A549 (cell line): Measurements from ENCODE around the gene EHD2. TPM values are rescaled to one million over a fixed set of nuclear protein-coding genes. Genes with fewer than 3 reads are reported as not detected.

Experiments
- ATAC-seq, 2 experiments: fragments of 200-7000 bp in 1 of 2; fragments of >200 bp in 1 of 2; cut with Nextera tagmentation in 1 of 2; cut with Tn5 transposase in 1 of 2; 3 replicates each; pipeline versions ENCODE4 v1.8.0 to v1.9.1; 2018 to 2020; ENCODE audit warnings: mild to moderate bottlenecking in 1 of 2, moderate library complexity in 1 of 2
- CTCF ChIA-PET: fragments of 300-600 bp; sonication (Branson Sonifier 250); formaldehyde crosslinking; extraction: SDS; loops from one replicate; lab custom pipeline; 2021; ENCODE audit warnings: antibody characterized with exemption, inconsistent platforms; lab: Yijun Ruan, JAX
- POLR2A ChIA-PET: fragments of 350-600 bp; formaldehyde crosslinking; extraction: SDS; loops from one replicate; lab custom pipeline; 2021; ENCODE audit warnings: antibody characterized with exemption, inconsistent platforms; lab: Yijun Ruan, JAX
- DNase-seq, 2 experiments: peaks; one replicate each; pipeline versions ENCODE4 v3.0.0 to v3.0.0-alpha.2; 2011 to 2016; ENCODE audit warnings: low read depth in 1 of 2, low spot score in 1 of 2
- FAIRE-seq: peaks from 2 replicates; lab custom pipeline; 2011; peaks lifted over from hg19 to GRCh38; lab: Jason Lieb, UNC
- H3K27ac ChIP-seq, 2 experiments: fragments of >200 bp; sonication (Bioruptor Twin); formaldehyde crosslinking; 3 replicates each; pipeline ENCODE4 v1.5.1; 2016 to 2017
- H3K4me1 ChIP-seq: fragments of >200 bp; sonication (Bioruptor Twin); formaldehyde crosslinking; 3 replicates; pipeline ENCODE4 v1.6.1; 2016
- H3K4me2 ChIP-seq: fragments of >200 bp; sonication (Bioruptor Twin); formaldehyde crosslinking; 3 replicates; pipeline ENCODE4 v1.6.1; 2016
- H3K4me3 ChIP-seq: fragments of >200 bp; sonication (Bioruptor Twin); formaldehyde crosslinking; 3 replicates; pipeline ENCODE4 v1.5.1; 2016
- H3K9me3 ChIP-seq: fragments of >200 bp; sonication (Bioruptor Twin); formaldehyde crosslinking; 3 replicates; pipeline ENCODE4 v1.6.1; 2016
- ATOH8 ChIP-seq: fragments of 250-450 bp; sonication (Bioruptor Pico); IDR thresholded peaks from 2 replicates; pipeline ENCODE4 v1.5.0; 2020; ENCODE audit warnings: low read depth, mild to moderate bottlenecking, moderate library complexity
- BHLHE40 ChIP-seq: IDR thresholded peaks from 2 replicates; pipeline ENCODE4 v1.6.1; 2012; ENCODE audit warnings: low read depth, low read length, inconsistent platforms
- CBX8 ChIP-seq: fragments of 200-600 bp; sonication (generic); IDR thresholded peaks from 2 replicates; pipeline ENCODE4 v1.6.1; 2016
- CHD2 ChIP-seq: fragments of 150-350 bp; IDR thresholded peaks from 2 replicates; pipeline ENCODE4 v1.6.1; 2014; ENCODE audit warnings: low read length; ENCODE audit not compliant: partially characterized antibody
- CHD4 ChIP-seq: fragments of 200-600 bp; sonication (generic); IDR thresholded peaks from 2 replicates; pipeline ENCODE4 v1.6.1; 2016; ENCODE audit warnings: antibody characterized with exemption, mild to moderate bottlenecking, borderline replicate concordance
- EHF ChIP-seq: fragments of 250-450 bp; sonication (Bioruptor Pico); IDR thresholded peaks from 2 replicates; pipeline ENCODE4 v1.5.0; 2020; ENCODE audit warnings: mild to moderate bottlenecking
- ESRRA ChIP-seq: fragments of 150-350 bp; IDR thresholded peaks from 2 replicates; pipeline ENCODE4 v1.6.1; 2014; ENCODE audit warnings: mild to moderate bottlenecking, low read length, borderline replicate concordance
- FOSB ChIP-seq: fragments of 250-450 bp; sonication (Bioruptor Pico); IDR thresholded peaks from 2 replicates; pipeline ENCODE4 v1.5.0; 2020; ENCODE audit warnings: mild to moderate bottlenecking, moderate library complexity
- FOSL2 ChIP-seq, 2 experiments: fragments of 450-650 bp in 1 of 2; fragments of >200 bp in 1 of 2; sonication (Bioruptor Twin) in 1 of 2; formaldehyde crosslinking; IDR thresholded peaks; 2 replicates each; pipeline versions ENCODE4 v1.5.0 to v1.6.1; 2016 to 2020; ENCODE audit warnings: mild to moderate bottlenecking in 1 of 2, moderate library complexity in 1 of 2
- FOXS1 ChIP-seq: fragments of 250-450 bp; sonication (Bioruptor Pico); IDR thresholded peaks from 2 replicates; pipeline ENCODE4 v1.5.0; 2020; ENCODE audit warnings: mild to moderate bottlenecking, moderate library complexity
- HDAC2 ChIP-seq: fragments of 200-600 bp; sonication (generic); IDR thresholded peaks from 2 replicates; pipeline ENCODE4 v1.6.1; 2016
- HES2 ChIP-seq: fragments of >200 bp; sonication (Bioruptor Twin); formaldehyde crosslinking; IDR thresholded peaks from 2 replicates; pipeline ENCODE4 v1.6.1; 2016
- HMGXB4 ChIP-seq: fragments of 250-450 bp; sonication (Bioruptor Pico); IDR thresholded peaks from 2 replicates; pipeline ENCODE4 v1.5.0; 2021; ENCODE audit warnings: mild to moderate bottlenecking, moderate library complexity, borderline replicate concordance
- HOXB13 ChIP-seq: fragments of 250-450 bp; sonication (Bioruptor Pico); IDR thresholded peaks from 2 replicates; pipeline ENCODE4 v1.5.0; 2020; ENCODE audit warnings: low read depth, mild to moderate bottlenecking, moderate library complexity
- JUN ChIP-seq, 2 experiments: fragments of >200 bp; sonication (Bioruptor Twin); formaldehyde crosslinking; IDR thresholded peaks; 2 replicates in 1 of 2; 3 replicates in 1 of 2; pipeline ENCODE4 v1.6.1; 2016 to 2017
- JUNB ChIP-seq: fragments of >200 bp; sonication (Bioruptor Twin); formaldehyde crosslinking; IDR thresholded peaks from 2 replicates; pipeline ENCODE4 v1.6.1; 2016
- KDM1A ChIP-seq: fragments of 200-600 bp; sonication (generic); IDR thresholded peaks from 2 replicates; pipeline ENCODE4 v1.6.1; 2016; ENCODE audit warnings: low read depth, mild to moderate bottlenecking
- KDM5A ChIP-seq: fragments of 200-600 bp; sonication (generic); IDR thresholded peaks from 2 replicates; pipeline ENCODE4 v1.6.1; 2016; ENCODE audit warnings: antibody characterized with exemption, mild to moderate bottlenecking
- MAFK ChIP-seq: fragments of 450-650 bp; IDR thresholded peaks from 2 replicates; pipeline ENCODE4 v1.6.1; 2014; ENCODE audit not compliant: partially characterized antibody
- MYC ChIP-seq: IDR thresholded peaks from 2 replicates; pipeline ENCODE4 v1.6.1; 2012; ENCODE audit warnings: mild to moderate bottlenecking, inconsistent platforms, low read length, improper control_type of control experiment, borderline replicate concordance
- NFE2L2 ChIP-seq: fragments of 150-350 bp; conservative IDR thresholded peaks from 2 replicates; pipeline ENCODE4 v1.6.1; 2014; ENCODE audit warnings: low read length
- NPAS2 ChIP-seq: fragments of 250-450 bp; sonication (Bioruptor Pico); IDR thresholded peaks from 2 replicates; pipeline ENCODE4 v1.8.0; 2022; ENCODE audit warnings: mild to moderate bottlenecking, moderate library complexity, borderline replicate concordance
- NR3C1 ChIP-seq: fragments of >200 bp; sonication (Bioruptor Twin); formaldehyde crosslinking; IDR thresholded peaks from 3 replicates; pipeline ENCODE4 v1.6.1; 2017
- POLR2A ChIP-seq: IDR thresholded peaks from 2 replicates; pipeline ENCODE4 v1.6.1; 2012; ENCODE audit warnings: mild to moderate bottlenecking, low read length
- RAD21 ChIP-seq, 2 experiments: fragments of >200 bp in 1 of 2; sonication (Bioruptor Twin) in 1 of 2; formaldehyde crosslinking in 1 of 2; IDR thresholded peaks in 1 of 2; conservative IDR thresholded peaks in 1 of 2; 2 replicates in 1 of 2; 3 replicates in 1 of 2; pipeline ENCODE4 v1.6.1; 2012 to 2018; ENCODE audit warnings: inconsistent platforms in 1 of 2
- RFX5 ChIP-seq: fragments of 450-650 bp; IDR thresholded peaks from 2 replicates; pipeline ENCODE4 v1.7.1; 2014; ENCODE audit warnings: antibody characterized with exemption, mild to moderate bottlenecking, moderate library complexity
- RNF2 ChIP-seq: fragments of 200-600 bp; sonication (generic); IDR thresholded peaks from 2 replicates; pipeline ENCODE4 v1.6.1; 2016; ENCODE audit warnings: low read depth, mild to moderate bottlenecking, antibody characterized with exemption, moderate library complexity, borderline replicate concordance
- SREBF2 ChIP-seq: fragments of 450-650 bp; IDR thresholded peaks from 2 replicates; pipeline ENCODE4 v1.6.1; 2014; ENCODE audit warnings: mild to moderate bottlenecking, moderate library complexity
- TFCP2L1 ChIP-seq: fragments of 250-450 bp; sonication (Bioruptor Pico); IDR thresholded peaks from 2 replicates; pipeline ENCODE4 v1.5.0; 2021; ENCODE audit warnings: mild to moderate bottlenecking
- ZNF302 ChIP-seq: fragments of 250-450 bp; sonication (Bioruptor Pico); IDR thresholded peaks from 2 replicates; pipeline ENCODE4 v1.9.0; 2021; ENCODE audit warnings: inconsistent platforms, mild to moderate bottlenecking, moderate library complexity
- WGBS: methylation state at CpG from one replicate; pipeline ENCODE4 v1.1.6; 2017; ENCODE audit errors: missing lambda C conversion rate; 5-methylcytosine and 5-hydroxymethylcytosine counted together
- polyA plus RNA-seq, 4 experiments: library from polyadenylated mRNA; depleted of rRNA in 3 of 4; stranded (reverse); fragments of >200 nt; fragmentation: RNase III in 1 of 4; extraction: RNeasy Plus Mini Kit Qiagen cat#74134 plus additional on column Dnase treatment in 1 of 4; gene quantifications; 2 replicates in 3 of 4; 3 replicates in 1 of 4; pipeline ENCODE4 v1.2.3, GENCODE V29; 2011 to 2017
- TF ChIP-seq, protein P1 (sequence below): fragments of 150-350 bp; IDR thresholded peaks from 2 replicates; pipeline ENCODE4 v1.6.1; 2014; ENCODE audit warnings: low read depth, mild to moderate bottlenecking, low read length
- TF ChIP-seq, protein P2 (sequence below): IDR thresholded peaks from 2 replicates; pipeline ENCODE4 v1.6.1; 2012; ENCODE audit warnings: low read depth, borderline replicate concordance

EHD2 gene
- polyA plus RNA-seq, 2 of the 4 experiments (the other 2 are of a cell fraction), result 32.3 to 105 TPM

DNA sequence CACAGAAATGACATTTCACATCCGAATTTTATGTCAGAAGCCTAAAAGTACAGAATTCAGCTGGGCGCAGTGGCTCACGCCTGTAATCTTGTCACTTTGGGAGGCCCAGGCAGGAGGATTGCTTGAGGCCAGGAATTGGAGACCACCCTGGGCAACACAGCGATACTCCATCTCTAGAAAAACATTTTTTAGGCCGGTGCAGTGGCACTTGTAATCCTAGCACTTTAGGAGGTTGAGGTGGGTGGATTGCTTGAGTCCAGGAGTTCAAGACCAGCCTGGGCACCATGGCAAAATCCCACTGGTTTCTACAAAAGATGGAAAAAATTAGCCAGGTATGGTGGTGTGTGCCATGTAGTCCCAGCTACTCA, 47.4 kb downstream of the EHD2 start:
- DNase-seq (no peak), ATAC-seq (no peak), FAIRE-seq (no peak)
- no peaks in the 10 kb centered on the region for H3K9me3 ChIP-seq
- ChIA-PET POLR2A (no interaction called here), CTCF (interaction anchor here (0.7 to 42.0 kb wide), 4 partner anchors 15 to 324 kb away, joined by 3 to 1389 read pairs (median 3); partner anchors contain the start of genes EHD2 and NOP53)
- H3K27ac ChIP-seq, result no peak overlapping the region
- 87% methylated on average over 5 of the region's 5 CpGs for WGBS
- H3K4me1 ChIP-seq, result no peaks in the 10 kb centered on the region; the same call in 2 of the 3 replicates
- H3K4me2 ChIP-seq, result no peak overlapping the region
- TF ChIP-seq HES2, result no peak
- TF ChIP-seq FOSB (CRISPR knock-in tag), result peak; percentile 80; the same call in 1 of the 2 replicates
- no peak overlapping the region for H3K4me3 ChIP-seq

- Histone ChIP-seq H3K9me3 (no peaks in the 10 kb centered on the region), H3K4me2 (no peak overlapping the region), H3K4me1 (no peaks in the 10 kb centered on the region; the same call in 2 of the 3 replicates), H3K27ac (no peak overlapping the region), H3K4me3 (no peak overlapping the region)
- TF ChIP-seq POLR2A, result no peak
- no peak for TF ChIP-seq NPAS2 (CRISPR knock-in tag)
- TF ChIP-seq CHD4, result no peak
- TF ChIP-seq, protein P1, sequence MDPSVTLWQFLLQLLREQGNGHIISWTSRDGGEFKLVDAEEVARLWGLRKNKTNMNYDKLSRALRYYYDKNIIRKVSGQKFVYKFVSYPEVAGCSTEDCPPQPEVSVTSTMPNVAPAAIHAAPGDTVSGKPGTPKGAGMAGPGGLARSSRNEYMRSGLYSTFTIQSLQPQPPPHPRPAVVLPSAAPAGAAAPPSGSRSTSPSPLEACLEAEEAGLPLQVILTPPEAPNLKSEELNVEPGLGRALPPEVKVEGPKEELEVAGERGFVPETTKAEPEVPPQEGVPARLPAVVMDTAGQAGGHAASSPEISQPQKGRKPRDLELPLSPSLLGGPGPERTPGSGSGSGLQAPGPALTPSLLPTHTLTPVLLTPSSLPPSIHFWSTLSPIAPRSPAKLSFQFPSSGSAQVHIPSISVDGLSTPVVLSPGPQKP, result no peak
- no peak for TF ChIP-seq TFCP2L1
- TF ChIP-seq CBX8, result no peak
- TF ChIP-seq SREBF2, result no peak
- no peak for TF ChIP-seq RNF2
- TF ChIP-seq ATOH8 (CRISPR knock-in tag), result no peak
- no peak for TF ChIP-seq EHF (CRISPR knock-in tag)
- no peak for TF ChIP-seq KDM1A
- TF ChIP-seq JUNB, result no peak
- no peak for TF ChIP-seq NFE2L2
- no peak for TF ChIP-seq FOSB (CRISPR knock-in tag)
- no peak for TF ChIP-seq HDAC2
- no peak for TF ChIP-seq NR3C1
- no peak for TF ChIP-seq MYC
- no peak for TF ChIP-seq HOXB13
- ChIA-PET CTCF (interaction anchor here (1.3 to 42.0 kb wide), 4 partner anchors 10 to 53 kb away, joined by 3 to 1389 read pairs (median 74); partner anchors contain the start of genes EHD2 and NOP53), POLR2A (interaction anchor here (1.0 kb wide), 1 partner anchor 16 kb away, joined by 3 read pairs; no protein-coding TSS in a partner anchor)
- no peak for ATAC-seq
- FAIRE-seq, result no peak
- DNase-seq, result no peak
- WGBS, result 91% methylated on average over 5 of the region's 5 CpGs
Measured at GRCh38 chr19:47761566-47761965, 48.3 kb downstream of the EHD2 start.

GRCh38 chr19:47762151-47762550, 48.9 kb downstream of the EHD2 start:
- ChIA-PET POLR2A (interaction anchor here (1.0 kb wide), 1 partner anchor 16 kb away, joined by 3 read pairs; no protein-coding TSS in a partner anchor), CTCF (interaction anchor here (1.3 to 42.0 kb wide), 4 partner anchors 10 to 54 kb away, joined by 3 to 1389 read pairs (median 74); partner anchors contain the start of genes EHD2 and NOP53)
- Histone ChIP-seq H3K9me3 (no peaks in the 10 kb centered on the region), H3K4me3 (no peak overlapping the region), H3K4me1 (no peaks in the 10 kb centered on the region; the same call in 2 of the 3 replicates), H3K4me2 (no peak overlapping the region), H3K27ac (no peak overlapping the region)
- DNase-seq, result no peak
- no peak for ATAC-seq
- no peak for FAIRE-seq
- 86% methylated on average over 3 of the region's 3 CpGs for WGBS
- TF ChIP-seq KDM5A, result no peak
- no peak for TF ChIP-seq MAFK
- TF ChIP-seq HMGXB4, result no peak
- TF ChIP-seq FOSL2 (IDR thresholded peaks at IDR 0.05), result no peak
- TF ChIP-seq FOSL2 (CRISPR knock-in tag; IDR thresholded peaks at IDR 0.05), result no peak
- no peak for TF ChIP-seq ESRRA
- no peak for TF ChIP-seq RAD21 (conservative IDR thresholded peaks at IDR 0.05 in 1 of 2, IDR thresholded peaks at IDR 0.05 in 1 of 2)
- no peak for TF ChIP-seq FOXS1 (CRISPR knock-in tag)
- no peak for TF ChIP-seq NR3C1
- no peak for TF ChIP-seq HOXB13
- TF ChIP-seq BHLHE40, result no peak
- TF ChIP-seq, protein P2, sequence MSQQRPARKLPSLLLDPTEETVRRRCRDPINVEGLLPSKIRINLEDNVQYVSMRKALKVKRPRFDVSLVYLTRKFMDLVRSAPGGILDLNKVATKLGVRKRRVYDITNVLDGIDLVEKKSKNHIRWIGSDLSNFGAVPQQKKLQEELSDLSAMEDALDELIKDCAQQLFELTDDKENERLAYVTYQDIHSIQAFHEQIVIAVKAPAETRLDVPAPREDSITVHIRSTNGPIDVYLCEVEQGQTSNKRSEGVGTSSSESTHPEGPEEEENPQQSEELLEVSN, result no peak
- TF ChIP-seq HDAC2, result no peak
- TF ChIP-seq RFX5, result no peak
- TF ChIP-seq JUN (IDR thresholded peaks at IDR 0.05), result no peak; a peak in 1 of 5 replicates
- TF ChIP-seq ZNF302, result no peak
- TF ChIP-seq CHD2, result no peak
